Omental fat pad (tissue), 4 donors: Measurements from ENCODE around the gene GPR42. TPM values are rescaled to one million over a fixed set of nuclear protein-coding genes. Genes with fewer than 3 reads are reported as not detected.

Experiments used
- ATAC-seq: fragments of 150-250 bp; one replicate; pipeline ENCODE4 v1.9.1; 2016; ENCODE audit warnings: mild to moderate bottlenecking, moderate library complexity; ENCODE audit not compliant: low FRiP score
- DNase-seq: peaks from one replicate; pipeline ENCODE4 v3.0.0-alpha.2; 2019; ENCODE audit warnings: low spot score
- total RNA-seq, 4 donors: library from RNA; depleted of rRNA; stranded (reverse); fragments of >200 nt; gene quantifications; one replicate each; pipeline ENCODE4 v1.1.0, GENCODE V29; 2016
- TF ChIP-seq, protein P1 (sequence below), 3 donors: fragments of 450-650 bp; IDR thresholded peaks; one replicate each; pipeline ENCODE4 v1.5.1; 2016 to 2017; ENCODE audit warnings: antibody characterized with exemption in 3 of 3, mild to moderate bottlenecking in 3 of 3, moderate library complexity in 2 of 3

The GPR42 gene
- total RNA-seq, 4 donors from 2014 or later: 0.37 to 0.79 TPM; not detected in 2

DNA sequence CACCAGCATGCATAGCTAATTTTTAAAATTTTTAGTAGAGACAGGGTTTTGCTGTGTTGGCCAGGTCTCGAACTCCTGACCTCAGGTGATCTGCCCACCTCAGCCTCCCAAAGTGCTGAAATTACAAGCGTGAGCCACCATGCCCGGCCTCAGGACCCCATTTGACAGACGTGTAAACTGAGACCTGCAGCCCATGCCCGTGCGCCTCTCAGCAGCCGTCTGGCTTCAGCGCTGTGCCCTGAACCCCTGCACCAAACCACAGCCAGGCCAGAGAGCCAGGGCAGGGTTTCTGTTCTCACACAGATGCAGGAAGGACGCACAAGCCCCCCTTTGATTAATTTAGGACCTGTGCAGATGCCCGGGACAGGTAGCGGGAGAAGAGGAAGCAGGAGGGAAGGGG lies 30.4 kb upstream of the GPR42 start:
- ATAC-seq (no peak), DNase-seq (no peak)
- TF ChIP-seq, protein P1, sequence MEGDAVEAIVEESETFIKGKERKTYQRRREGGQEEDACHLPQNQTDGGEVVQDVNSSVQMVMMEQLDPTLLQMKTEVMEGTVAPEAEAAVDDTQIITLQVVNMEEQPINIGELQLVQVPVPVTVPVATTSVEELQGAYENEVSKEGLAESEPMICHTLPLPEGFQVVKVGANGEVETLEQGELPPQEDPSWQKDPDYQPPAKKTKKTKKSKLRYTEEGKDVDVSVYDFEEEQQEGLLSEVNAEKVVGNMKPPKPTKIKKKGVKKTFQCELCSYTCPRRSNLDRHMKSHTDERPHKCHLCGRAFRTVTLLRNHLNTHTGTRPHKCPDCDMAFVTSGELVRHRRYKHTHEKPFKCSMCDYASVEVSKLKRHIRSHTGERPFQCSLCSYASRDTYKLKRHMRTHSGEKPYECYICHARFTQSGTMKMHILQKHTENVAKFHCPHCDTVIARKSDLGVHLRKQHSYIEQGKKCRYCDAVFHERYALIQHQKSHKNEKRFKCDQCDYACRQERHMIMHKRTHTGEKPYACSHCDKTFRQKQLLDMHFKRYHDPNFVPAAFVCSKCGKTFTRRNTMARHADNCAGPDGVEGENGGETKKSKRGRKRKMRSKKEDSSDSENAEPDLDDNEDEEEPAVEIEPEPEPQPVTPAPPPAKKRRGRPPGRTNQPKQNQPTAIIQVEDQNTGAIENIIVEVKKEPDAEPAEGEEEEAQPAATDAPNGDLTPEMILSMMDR (IDR thresholded peaks at IDR 0.05): no peak

DNA sequence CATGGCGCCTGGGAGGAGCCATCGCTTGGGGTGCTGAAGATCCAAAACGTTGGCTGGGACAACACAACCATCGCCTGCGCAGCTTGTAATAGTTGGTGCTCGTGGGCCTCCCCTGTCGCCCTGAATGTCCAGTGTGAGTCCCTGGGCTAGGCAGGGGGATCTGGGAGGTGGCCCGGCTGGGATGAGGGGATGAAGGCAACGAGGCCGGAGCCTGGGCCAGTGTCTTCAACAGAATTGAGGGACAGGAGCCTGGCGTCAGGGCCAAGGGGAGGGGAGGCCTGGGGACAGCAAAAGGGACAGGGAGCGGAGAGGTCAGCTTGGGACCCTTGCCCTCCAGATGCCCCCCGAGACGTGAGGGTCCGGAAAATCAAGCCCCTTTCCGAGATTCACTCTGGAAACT lies 29.9 kb upstream of the GPR42 start:
- ATAC-seq (no peak), DNase-seq (no peak)
- TF ChIP-seq, protein P1 (IDR thresholded peaks at IDR 0.05): no peak

DNA sequence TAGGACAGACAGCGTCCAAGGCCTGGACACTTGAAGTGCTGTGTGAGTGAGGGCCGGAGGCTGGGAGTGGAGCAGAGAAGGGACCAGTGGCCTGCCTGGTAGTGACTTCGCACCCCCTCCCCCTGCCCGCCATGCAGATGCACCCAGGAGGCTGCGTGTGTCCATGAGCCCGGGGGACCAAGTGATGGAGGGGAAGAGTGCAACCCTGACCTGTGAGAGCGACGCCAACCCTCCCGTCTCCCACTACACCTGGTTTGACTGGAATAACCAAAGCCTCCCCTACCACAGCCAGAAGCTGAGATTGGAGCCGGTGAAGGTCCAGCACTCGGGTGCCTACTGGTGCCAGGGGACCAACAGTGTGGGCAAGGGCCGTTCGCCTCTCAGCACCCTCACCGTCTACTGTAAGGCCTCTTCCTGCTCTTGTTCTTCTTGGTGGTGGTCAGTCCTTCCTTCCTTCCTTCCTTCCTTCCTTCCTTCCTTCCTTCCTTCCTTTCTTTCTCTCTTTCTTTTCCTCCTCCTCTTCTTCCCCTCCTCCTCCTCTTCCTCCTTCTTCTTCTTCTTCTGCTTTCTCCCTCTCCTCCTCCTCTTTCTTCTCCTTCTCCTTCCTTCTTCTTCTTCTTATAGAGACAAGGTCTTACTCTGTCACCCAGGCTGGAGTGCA lies 29.2 kb upstream of the GPR42 start:
- TF ChIP-seq, protein P1 (IDR thresholded peaks at IDR 0.05): no peak
- no peak for DNase-seq

DNA sequence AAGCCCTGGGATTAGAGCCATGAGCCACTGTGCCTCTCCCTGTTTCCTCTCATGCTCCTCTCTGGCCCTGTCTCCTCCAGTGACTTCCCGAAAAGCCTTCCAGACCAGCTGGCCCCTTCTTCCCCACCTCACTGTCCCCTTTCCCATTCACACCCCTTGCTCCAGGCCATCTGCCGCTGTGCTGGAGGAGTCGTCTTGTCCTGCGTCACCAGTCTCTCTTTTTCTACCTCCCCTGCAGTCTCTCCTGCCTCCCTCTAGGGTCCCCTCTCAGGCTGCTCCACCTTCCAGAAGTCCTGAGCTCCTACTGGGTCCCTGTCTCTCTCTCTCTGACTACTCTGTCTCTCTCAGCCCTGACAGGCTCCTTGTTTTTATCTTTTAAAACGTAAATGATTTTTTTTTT lies 28.4 kb upstream of the GPR42 start:
- ATAC-seq (no peak), DNase-seq (no peak)
- TF ChIP-seq, protein P1 (IDR thresholded peaks at IDR 0.05): no peak

More for the DNA sequence above, 29.2 kb upstream of the GPR42 start:
- ATAC-seq: no peak

DNA sequence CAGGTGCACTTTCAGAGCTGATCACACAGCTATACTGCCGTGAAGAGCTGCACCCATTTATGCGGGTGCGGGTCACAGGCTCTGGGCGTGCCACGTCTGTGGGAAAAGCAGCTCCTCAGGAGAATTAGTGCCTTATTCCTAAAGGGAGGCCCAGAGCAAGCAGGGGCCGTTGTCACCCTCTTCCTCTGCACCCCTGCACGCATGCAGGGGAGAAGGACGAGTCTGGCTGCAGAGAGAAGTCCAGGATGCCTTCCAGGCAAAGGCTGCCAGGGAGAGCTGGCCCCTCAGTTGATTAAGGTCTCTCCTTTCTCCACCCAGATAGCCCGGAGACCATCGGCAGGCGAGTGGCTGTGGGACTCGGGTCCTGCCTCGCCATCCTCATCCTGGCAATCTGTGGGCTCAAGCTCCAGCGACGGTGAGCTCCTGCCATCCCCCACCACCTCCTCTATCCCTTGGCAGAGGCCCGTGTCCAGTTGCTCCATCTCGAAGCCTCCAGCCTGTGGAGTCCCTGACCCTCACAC lies 26.3 kb upstream of the GPR42 start:
- DNase-seq (peak; percentile 5), ATAC-seq (no peak)
- TF ChIP-seq, protein P1 (IDR thresholded peaks at IDR 0.05): no peak

DNA sequence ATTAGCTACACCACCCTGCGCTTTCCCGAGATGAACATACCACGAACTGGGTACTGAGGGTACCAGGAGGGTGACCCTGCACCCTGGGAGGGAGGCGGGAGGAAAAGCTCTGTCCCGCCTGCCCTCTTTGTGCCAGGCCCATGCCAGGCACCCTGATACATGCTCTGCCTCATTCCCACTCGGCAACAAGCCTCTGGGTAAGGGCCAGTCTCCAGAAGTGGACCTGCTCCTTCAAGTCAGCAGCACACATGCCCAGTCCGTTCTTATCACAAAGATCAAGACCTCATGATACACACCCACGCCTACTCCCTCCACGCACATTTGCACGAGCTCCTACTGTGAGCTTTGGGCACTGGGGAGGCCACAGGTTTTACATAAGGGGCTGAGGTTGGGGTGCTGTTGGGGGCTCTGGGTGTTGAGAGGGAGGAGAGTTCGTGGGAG lies 25.2 kb upstream of the GPR42 start:
- DNase-seq (peak; percentile 13), ATAC-seq (no peak)
- TF ChIP-seq, protein P1 (IDR thresholded peaks at IDR 0.05): no peak
